ENCODE data around the gene NANOG. TPM values are rescaled to one million over a fixed set of nuclear protein-coding genes. Genes with fewer than 3 reads are reported as not detected.
"Not testable (repeated sequence)": the region's sequence is repeated elsewhere in the genome, so short reads cannot be mapped to it uniquely, and the experiment has no call there.

Gene NANOG
- polyA plus RNA-seq, 1 of the 3 experiments (the other 2 are of a cell fraction) = not detected

DNA sequence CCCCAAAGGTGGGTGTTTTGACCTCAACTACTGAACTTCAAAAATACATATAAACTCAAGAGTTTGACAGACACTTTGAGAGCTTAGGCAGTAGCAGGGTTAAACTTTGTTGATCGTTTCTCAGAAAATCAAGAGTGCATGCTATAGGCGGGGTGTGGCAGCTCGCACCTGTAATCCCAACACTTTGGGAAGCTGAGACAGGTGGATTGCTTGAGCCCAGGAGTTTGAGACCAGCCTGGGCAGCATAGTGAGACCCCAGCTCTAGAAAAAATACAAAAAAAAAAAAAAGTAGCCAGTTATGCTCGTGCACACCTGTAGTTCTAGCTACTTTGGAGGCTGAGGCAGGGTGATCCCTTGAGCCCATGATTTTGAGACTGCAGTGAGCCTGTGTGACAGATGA lies 12.3 kb downstream of the NANOG start:
- Histone ChIP-seq H3K27me3 (ENCODE audit: insufficient read depth) (peaks cover 40% of the 10 kb centered on the region), H3K4me1 (ENCODE audit: control insufficient read depth in 1 of 2, insufficient read depth in 2 of 2, low read depth in 1 of 2, low read length in 1 of 2) (no peaks in the 10 kb centered on the region), H2AFZ (ENCODE audit: low read depth) (no peak overlapping the region), H3K36me3 (replicated peaks in 1 of 2; ENCODE audit: control insufficient read depth in 1 of 2, insufficient read depth in 2 of 2, low read length in 1 of 2) (no peaks in the 10 kb centered on the region), H3F3A (replicated peaks; ENCODE audit: insufficient read depth) (no peaks in the 10 kb centered on the region), H3K4me2 (no peak overlapping the region), H3K79me2 (ENCODE audit: insufficient read depth) (no peaks in the 10 kb centered on the region), H4K20me1 (ENCODE audit: insufficient read depth) (no peaks in the 10 kb centered on the region), H3K9ac (no peak overlapping the region), H3K9me2 (no peaks in the 10 kb centered on the region), H3K9me3 (no peaks in the 10 kb centered on the region), H3K4me3 (ENCODE audit: low read depth in 2 of 2, low read length in 1 of 2) (no peak overlapping the region), H3K27ac (ENCODE audit: low read depth in 2 of 2, low read length in 1 of 2) (no peak overlapping the region)
- TF ChIP-seq FOSL2 (IDR thresholded peaks at IDR 0.05; ENCODE audit: borderline replicate concordance, low read depth) (no peak), YY1 (IDR thresholded peaks at IDR 0.05; ENCODE audit: low read depth) (no peak), MEF2A (IDR thresholded peaks at IDR 0.05; ENCODE audit: borderline replicate concordance, low read depth) (no peak), NRF1 (IDR thresholded peaks at IDR 0.05; ENCODE audit: low read depth, low read length) (no peak), SMC3 (IDR thresholded peaks at IDR 0.05; ENCODE audit: low read depth, low read length) (no peak), FOXJ3 (CRISPR knock-in tag; IDR thresholded peaks at IDR 0.05) (no peak), TEAD4 (IDR thresholded peaks at IDR 0.05; ENCODE audit: borderline replicate concordance, insufficient read depth) (no peak), GATA2 (CRISPR knock-in tag; IDR thresholded peaks at IDR 0.05) (no peak), RFX5 (IDR thresholded peaks at IDR 0.05; ENCODE audit: low read length) (no peak), NFIC (IDR thresholded peaks at IDR 0.05; ENCODE audit: borderline replicate concordance) (no peak), MXI1 (IDR thresholded peaks at IDR 0.05; ENCODE audit: low read depth, low read length) (no peak), POLR2AphosphoS5 (IDR thresholded peaks at IDR 0.05; ENCODE audit: low read depth, low read length) (no peak)
- TF ChIP-seq, protein P1, sequence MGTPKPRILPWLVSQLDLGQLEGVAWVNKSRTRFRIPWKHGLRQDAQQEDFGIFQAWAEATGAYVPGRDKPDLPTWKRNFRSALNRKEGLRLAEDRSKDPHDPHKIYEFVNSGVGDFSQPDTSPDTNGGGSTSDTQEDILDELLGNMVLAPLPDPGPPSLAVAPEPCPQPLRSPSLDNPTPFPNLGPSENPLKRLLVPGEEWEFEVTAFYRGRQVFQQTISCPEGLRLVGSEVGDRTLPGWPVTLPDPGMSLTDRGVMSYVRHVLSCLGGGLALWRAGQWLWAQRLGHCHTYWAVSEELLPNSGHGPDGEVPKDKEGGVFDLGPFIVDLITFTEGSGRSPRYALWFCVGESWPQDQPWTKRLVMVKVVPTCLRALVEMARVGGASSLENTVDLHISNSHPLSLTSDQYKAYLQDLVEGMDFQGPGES (IDR thresholded peaks at IDR 0.05; ENCODE audit: low read depth, low read length) = no peak
- TF ChIP-seq, protein P2, sequence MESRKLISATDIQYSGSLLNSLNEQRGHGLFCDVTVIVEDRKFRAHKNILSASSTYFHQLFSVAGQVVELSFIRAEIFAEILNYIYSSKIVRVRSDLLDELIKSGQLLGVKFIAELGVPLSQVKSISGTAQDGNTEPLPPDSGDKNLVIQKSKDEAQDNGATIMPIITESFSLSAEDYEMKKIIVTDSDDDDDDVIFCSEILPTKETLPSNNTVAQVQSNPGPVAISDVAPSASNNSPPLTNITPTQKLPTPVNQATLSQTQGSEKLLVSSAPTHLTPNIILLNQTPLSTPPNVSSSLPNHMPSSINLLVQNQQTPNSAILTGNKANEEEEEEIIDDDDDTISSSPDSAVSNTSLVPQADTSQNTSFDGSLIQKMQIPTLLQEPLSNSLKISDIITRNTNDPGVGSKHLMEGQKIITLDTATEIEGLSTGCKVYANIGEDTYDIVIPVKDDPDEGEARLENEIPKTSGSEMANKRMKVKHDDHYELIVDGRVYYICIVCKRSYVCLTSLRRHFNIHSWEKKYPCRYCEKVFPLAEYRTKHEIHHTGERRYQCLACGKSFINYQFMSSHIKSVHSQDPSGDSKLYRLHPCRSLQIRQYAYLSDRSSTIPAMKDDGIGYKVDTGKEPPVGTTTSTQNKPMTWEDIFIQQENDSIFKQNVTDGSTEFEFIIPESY (IDR thresholded peaks at IDR 0.05; ENCODE audit: borderline replicate concordance, low read depth) = no peak
- TF ChIP-seq, protein P3, sequence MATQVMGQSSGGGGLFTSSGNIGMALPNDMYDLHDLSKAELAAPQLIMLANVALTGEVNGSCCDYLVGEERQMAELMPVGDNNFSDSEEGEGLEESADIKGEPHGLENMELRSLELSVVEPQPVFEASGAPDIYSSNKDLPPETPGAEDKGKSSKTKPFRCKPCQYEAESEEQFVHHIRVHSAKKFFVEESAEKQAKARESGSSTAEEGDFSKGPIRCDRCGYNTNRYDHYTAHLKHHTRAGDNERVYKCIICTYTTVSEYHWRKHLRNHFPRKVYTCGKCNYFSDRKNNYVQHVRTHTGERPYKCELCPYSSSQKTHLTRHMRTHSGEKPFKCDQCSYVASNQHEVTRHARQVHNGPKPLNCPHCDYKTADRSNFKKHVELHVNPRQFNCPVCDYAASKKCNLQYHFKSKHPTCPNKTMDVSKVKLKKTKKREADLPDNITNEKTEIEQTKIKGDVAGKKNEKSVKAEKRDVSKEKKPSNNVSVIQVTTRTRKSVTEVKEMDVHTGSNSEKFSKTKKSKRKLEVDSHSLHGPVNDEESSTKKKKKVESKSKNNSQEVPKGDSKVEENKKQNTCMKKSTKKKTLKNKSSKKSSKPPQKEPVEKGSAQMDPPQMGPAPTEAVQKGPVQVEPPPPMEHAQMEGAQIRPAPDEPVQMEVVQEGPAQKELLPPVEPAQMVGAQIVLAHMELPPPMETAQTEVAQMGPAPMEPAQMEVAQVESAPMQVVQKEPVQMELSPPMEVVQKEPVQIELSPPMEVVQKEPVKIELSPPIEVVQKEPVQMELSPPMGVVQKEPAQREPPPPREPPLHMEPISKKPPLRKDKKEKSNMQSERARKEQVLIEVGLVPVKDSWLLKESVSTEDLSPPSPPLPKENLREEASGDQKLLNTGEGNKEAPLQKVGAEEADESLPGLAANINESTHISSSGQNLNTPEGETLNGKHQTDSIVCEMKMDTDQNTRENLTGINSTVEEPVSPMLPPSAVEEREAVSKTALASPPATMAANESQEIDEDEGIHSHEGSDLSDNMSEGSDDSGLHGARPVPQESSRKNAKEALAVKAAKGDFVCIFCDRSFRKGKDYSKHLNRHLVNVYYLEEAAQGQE (IDR thresholded peaks at IDR 0.05; ENCODE audit: low read depth, low read length) = no peak
- 5% methylated on average over 4 of the region's 4 CpGs for WGBS (ENCODE audit: low lambda C conversion rate)
- POLR2A ChIA-PET = no interaction called here
- CTCF ChIA-PET = no interaction called here
- no peak for DNase-seq

DNA sequence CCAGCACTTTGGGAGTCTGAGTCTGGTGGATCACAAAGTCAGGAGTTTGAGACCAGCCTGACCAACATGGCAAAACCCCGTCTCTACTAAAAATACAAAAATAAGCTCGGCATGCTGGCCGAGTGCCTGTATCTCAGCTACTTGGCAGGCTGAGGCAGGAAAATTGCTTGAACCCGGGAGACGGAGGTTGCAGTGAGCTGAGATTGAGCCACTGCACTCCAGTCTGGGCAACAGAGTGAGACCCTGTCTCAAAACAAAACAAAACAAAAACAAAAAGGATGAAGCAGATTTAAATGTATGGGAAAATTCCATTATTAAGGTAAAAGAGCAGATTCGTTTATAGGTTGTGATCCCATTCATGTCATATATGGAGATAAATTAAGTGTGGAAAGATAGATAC lies 17.1 kb downstream of the NANOG start:
- H3F3A ChIP-seq (replicated peaks; ENCODE audit: insufficient read depth); H3K9ac ChIP-seq; H3K9me2 ChIP-seq; H2AFZ ChIP-seq (ENCODE audit: low read depth); DNase-seq; H3K4me3 ChIP-seq (ENCODE audit: low read depth in 2 of 2, low read length in 1 of 2); H3K79me2 ChIP-seq (ENCODE audit: insufficient read depth); H3K4me2 ChIP-seq; H4K20me1 ChIP-seq (ENCODE audit: insufficient read depth); H3K27ac ChIP-seq (ENCODE audit: low read depth in 2 of 2, low read length in 1 of 2); H3K36me3 ChIP-seq (replicated peaks in 1 of 2; ENCODE audit: control insufficient read depth in 1 of 2, insufficient read depth in 2 of 2, low read length in 1 of 2); POLR2A ChIA-PET; H3K9me3 ChIP-seq; H3K4me1 ChIP-seq (ENCODE audit: control insufficient read depth in 1 of 2, insufficient read depth in 2 of 2, low read depth in 1 of 2, low read length in 1 of 2): not testable (repeated sequence)
- CTCF ChIA-PET = interaction anchor here (0.5 to 1.4 kb wide), 9 partner anchors 8 to 853 kb away, joined by 3 to 7 read pairs (median 3); no protein-coding TSS in a partner anchor
- peaks cover 61% of the 10 kb centered on the region for H3K27me3 ChIP-seq (ENCODE audit: insufficient read depth)
- 22% methylated on average over 6 of the region's 6 CpGs for WGBS (ENCODE audit: low lambda C conversion rate)
